Right lobe of liver (tissue), 4 donors: ENCODE measurements around the gene ODF2.

ENCODE experiments used
- CTCF ChIP-seq, 4 donors: fragments of 200-600 bp in 3 of 4; fragments of 450-650 bp in 1 of 4; IDR thresholded peaks; one replicate each; pipeline versions ENCODE4 v1.5.1 to v1.8.0; 2016 to 2022; ENCODE audit warnings: antibody characterized with exemption in 4 of 4, mild to moderate bottlenecking in 2 of 4
- POLR2A ChIP-seq: fragments of 450-650 bp; IDR thresholded peaks from one replicate; pipeline ENCODE4 v1.6.1; 2017; ENCODE audit warnings: antibody characterized with exemption, mild to moderate bottlenecking
- donor health status: DM: no; HTN: no; CAD: no.
- donor health status: DM: no; HTN: no; CAD: no.
- donor health status: DM: no; HTN: yes; CAD: no.

GRCh38 chr9:128469070-128469469 is 13.3 kb downstream of the ODF2 start:
- TF ChIP-seq POLR2A (no peak), CTCF (IDR thresholded peaks at IDR 0.05) (no peak)
